ENCODE measurements around the gene SMPDL3A. TPM values are rescaled to one million over a fixed set of nuclear protein-coding genes. Genes with fewer than 3 reads are reported as not detected.

SMPDL3A gene
- total RNA-seq, 1 donor from 2014 or later = 7.4 TPM

- DNase-seq (ENCODE audit: low read depth) (peak; percentile 33), FAIRE-seq (no peak)
These were observed 57.0 kb downstream of the SMPDL3A start for GRCh38 chr6:122845916-122846612.

DNA sequence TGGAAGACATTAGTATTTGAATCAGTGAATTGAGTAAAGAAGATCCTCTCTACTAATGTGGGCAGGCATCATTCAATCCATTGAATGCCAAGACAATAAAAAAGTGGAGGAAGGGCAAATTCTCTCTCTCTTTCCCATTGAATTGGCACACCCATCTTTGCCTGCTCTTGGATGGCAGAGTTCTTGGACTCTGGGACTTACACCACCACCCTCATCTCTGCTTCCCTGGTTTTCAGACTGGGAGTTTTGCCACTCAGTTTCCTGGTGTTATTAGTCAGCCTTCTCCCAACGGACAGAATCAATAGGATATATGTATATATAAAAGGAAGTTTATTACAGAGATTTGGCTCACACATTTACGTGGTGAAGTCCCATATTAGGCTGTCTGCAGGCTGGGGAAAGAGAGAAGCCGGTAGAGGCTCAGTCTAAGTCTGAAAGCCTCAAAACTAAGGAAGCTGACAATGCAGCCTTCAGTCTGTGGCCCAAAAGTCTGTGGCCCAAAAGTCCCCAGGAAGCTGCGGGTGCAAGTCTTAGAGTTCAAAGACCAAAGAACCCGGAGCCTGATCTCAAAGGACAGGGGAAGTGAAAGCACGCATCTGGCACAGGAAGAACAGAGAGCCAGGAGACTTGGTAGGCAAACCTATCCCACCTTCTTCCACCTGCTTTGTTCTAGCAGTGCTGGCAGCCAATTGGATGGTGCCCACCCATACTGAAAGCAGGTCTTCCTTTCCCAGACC lies 64.4 kb downstream of the SMPDL3A start:
- no peak for DNase-seq (ENCODE audit: low read depth)
- Histone ChIP-seq H3K4me3 (ENCODE audit: low read depth, low read length) (no peak overlapping the region), H3K27me3 (ENCODE audit: control insufficient read depth, insufficient read depth, low read length) (no peaks in the 10 kb centered on the region), H3K36me3 (ENCODE audit: control insufficient read depth, insufficient read depth, low read length) (no peaks in the 10 kb centered on the region)
- no peak for TF ChIP-seq CTCF (IDR thresholded peaks at IDR 0.05; ENCODE audit: insufficient read depth, low read length, severe bottlenecking)
- FAIRE-seq = no peak

More at GRCh38 chr6:122845916-122846612, 57.0 kb downstream of the SMPDL3A start:
- H3K27me3 ChIP-seq (ENCODE audit: control insufficient read depth, insufficient read depth, low read length) = no peaks in the 10 kb centered on the region
- no peaks in the 10 kb centered on the region for H3K36me3 ChIP-seq (ENCODE audit: control insufficient read depth, insufficient read depth, low read length)
- TF ChIP-seq CTCF (IDR thresholded peaks at IDR 0.05; ENCODE audit: insufficient read depth, low read length, severe bottlenecking) = no peak
- no peak overlapping the region for H3K4me3 ChIP-seq (ENCODE audit: low read depth, low read length)

Other genes with a start within 250 kb of the SMPDL3A start
- gene PKIB, start 178.9 kb upstream of the SMPDL3A start, total RNA-seq = 2.8 and 3.9 TPM in 2 replicates
- not detected in 2 replicates for gene FABP7, start 9.5 kb upstream of the SMPDL3A start, total RNA-seq
- gene CLVS2, start 207.0 kb downstream of the SMPDL3A start, total RNA-seq = not detected in 2 replicates

All from bronchial epithelial cell (primary cell).